ENCODE data around the gene C10orf62. TPM values are rescaled to one million over a fixed set of nuclear protein-coding genes. Genes with fewer than 3 reads are reported as not detected.

C10orf62 gene
- total and polyA plus RNA-seq, 9 of the 15 experiments (the other 6 are each of a cell fraction or from before 2014, with no cell fraction given), result not detected

- TF ChIP-seq HOMEZ (CRISPR knock-in tag; IDR thresholded peaks at IDR 0.05), result no peak
- no peak for TF ChIP-seq TBP (optimal IDR thresholded peaks at IDR 0.05; ENCODE audit: low read depth, low read length)
- no peak for TF ChIP-seq IFI16 (CRISPR knock-in tag; IDR thresholded peaks at IDR 0.05)
- TF ChIP-seq MCM7 (IDR thresholded peaks at IDR 0.05), result no peak
- no peak for TF ChIP-seq BCL6 (CRISPR knock-in tag; IDR thresholded peaks at IDR 0.05)
- no peak for TF ChIP-seq KAT7 (CRISPR knock-in tag; IDR thresholded peaks at IDR 0.05; ENCODE audit: borderline replicate concordance)
- TF ChIP-seq NFXL1 (CRISPR knock-in tag; IDR thresholded peaks at IDR 0.05), result no peak
- no peak for TF ChIP-seq CLOCK (CRISPR knock-in tag; IDR thresholded peaks at IDR 0.05; ENCODE audit: borderline replicate concordance)
- no peak for TF ChIP-seq EWSR1 (IDR thresholded peaks at IDR 0.05; ENCODE audit: borderline replicate concordance, low read depth, partially characterized antibody)
- no peak for TF ChIP-seq CBX8 (IDR thresholded peaks at IDR 0.05; ENCODE audit: borderline replicate concordance, extremely low read depth, low read depth, low read length, poor library complexity, severe bottlenecking)
- TF ChIP-seq EZH2 (IDR thresholded peaks at IDR 0.05; ENCODE audit: borderline replicate concordance, low read depth, low read length), result no peak
- TF ChIP-seq POLR2H (tag; IDR thresholded peaks at IDR 0.05; ENCODE audit: low read depth), result no peak
- TF ChIP-seq TCF7 (IDR thresholded peaks at IDR 0.05; ENCODE audit: borderline replicate concordance), result no peak
- TF ChIP-seq DMBX1 (CRISPR knock-in tag; IDR thresholded peaks at IDR 0.05; ENCODE audit: borderline replicate concordance), result no peak
- no peak for TF ChIP-seq PHB (CRISPR knock-in tag; IDR thresholded peaks at IDR 0.05)
Observed at GRCh38 chr10:97580421-97581367, 8.8 kb upstream of the C10orf62 start (continued).

Data from K562 (cell line).